Ishikawa (cell line): ENCODE measurements around the gene CERK.

Experiments
- CEBPB ChIP-seq: IDR thresholded peaks from 2 replicates; pipeline ENCODE4 v1.6.1; 2012
- CREB1 ChIP-seq: IDR thresholded peaks from 2 replicates; pipeline ENCODE4 v1.6.1; 2012; ENCODE audit warnings: low read depth
- EGR1 ChIP-seq: IDR thresholded peaks from 2 replicates; pipeline ENCODE4 v1.6.1; 2012
- EP300 ChIP-seq: IDR thresholded peaks from 2 replicates; pipeline ENCODE4 v1.6.1; 2012; ENCODE audit warnings: borderline replicate concordance
- FOXM1 ChIP-seq: IDR thresholded peaks from 2 replicates; pipeline ENCODE4 v1.6.1; 2012; ENCODE audit warnings: low read depth, borderline replicate concordance
- NFIC ChIP-seq: IDR thresholded peaks from 2 replicates; pipeline ENCODE4 v1.6.1; 2012
- RAD21 ChIP-seq: IDR thresholded peaks from 2 replicates; pipeline ENCODE4 v1.6.1; 2012; ENCODE audit warnings: low read depth
- TAF1 ChIP-seq: IDR thresholded peaks from 2 replicates; pipeline ENCODE4 v1.6.1; 2012; ENCODE audit warnings: low read depth, mild to moderate bottlenecking
- TCF12 ChIP-seq: IDR thresholded peaks from 2 replicates; pipeline ENCODE4 v1.6.1; 2012; ENCODE audit warnings: low read depth
- TEAD4 ChIP-seq: IDR thresholded peaks from 2 replicates; pipeline ENCODE4 v1.6.1; 2012
- YY1 ChIP-seq: IDR thresholded peaks from 2 replicates; pipeline ENCODE4 v1.6.1; 2012; ENCODE audit warnings: low read depth
- ZBTB7A ChIP-seq: IDR thresholded peaks from 2 replicates; pipeline ENCODE4 v1.6.1; 2012; ENCODE audit warnings: low read depth
- TF ChIP-seq, protein P1 (sequence below): IDR thresholded peaks from 2 replicates; pipeline ENCODE4 v1.6.1; 2012
- TF ChIP-seq, protein P2 (sequence below): IDR thresholded peaks from 2 replicates; pipeline ENCODE4 v1.6.1; 2012
- TF ChIP-seq, protein P3 (sequence below): IDR thresholded peaks from 2 replicates; pipeline ENCODE4 v1.6.1; 2012; ENCODE audit warnings: low read depth, mild to moderate bottlenecking

Gene CERK

DNA sequence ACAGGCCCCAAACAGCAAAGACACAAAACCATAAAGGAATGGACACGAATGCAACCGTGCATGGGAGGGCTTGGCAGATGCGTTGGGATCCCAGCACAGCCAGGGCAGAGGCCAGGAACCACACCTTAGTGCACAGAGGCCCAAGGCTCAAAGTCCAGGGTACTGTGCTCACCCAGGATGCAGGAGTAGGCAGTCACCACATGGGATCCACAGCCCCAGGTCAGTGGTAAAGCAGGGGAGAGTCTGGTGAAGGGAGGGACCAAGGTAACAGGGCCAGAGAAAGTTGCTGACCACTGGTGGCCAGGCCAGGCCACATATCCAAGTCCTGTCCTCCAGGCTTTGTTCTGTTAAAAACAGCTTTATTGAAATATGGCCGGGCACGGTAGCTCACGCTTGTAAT lies 6.5 kb upstream of the CERK start:
- TF ChIP-seq NFIC (no peak), YY1 (no peak), TAF1 (no peak), TCF12 (no peak), EP300 (no peak), FOXM1 (no peak), RAD21 (no peak), ZBTB7A (no peak), EGR1 (no peak), CREB1 (no peak), TEAD4 (no peak), CEBPB (no peak)
- TF ChIP-seq, protein P1, sequence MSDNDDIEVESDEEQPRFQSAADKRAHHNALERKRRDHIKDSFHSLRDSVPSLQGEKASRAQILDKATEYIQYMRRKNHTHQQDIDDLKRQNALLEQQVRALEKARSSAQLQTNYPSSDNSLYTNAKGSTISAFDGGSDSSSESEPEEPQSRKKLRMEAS = no peak
- TF ChIP-seq, protein P2, sequence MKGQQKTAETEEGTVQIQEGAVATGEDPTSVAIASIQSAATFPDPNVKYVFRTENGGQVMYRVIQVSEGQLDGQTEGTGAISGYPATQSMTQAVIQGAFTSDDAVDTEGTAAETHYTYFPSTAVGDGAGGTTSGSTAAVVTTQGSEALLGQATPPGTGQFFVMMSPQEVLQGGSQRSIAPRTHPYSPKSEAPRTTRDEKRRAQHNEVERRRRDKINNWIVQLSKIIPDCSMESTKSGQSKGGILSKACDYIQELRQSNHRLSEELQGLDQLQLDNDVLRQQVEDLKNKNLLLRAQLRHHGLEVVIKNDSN = no peak
- TF ChIP-seq, protein P3, sequence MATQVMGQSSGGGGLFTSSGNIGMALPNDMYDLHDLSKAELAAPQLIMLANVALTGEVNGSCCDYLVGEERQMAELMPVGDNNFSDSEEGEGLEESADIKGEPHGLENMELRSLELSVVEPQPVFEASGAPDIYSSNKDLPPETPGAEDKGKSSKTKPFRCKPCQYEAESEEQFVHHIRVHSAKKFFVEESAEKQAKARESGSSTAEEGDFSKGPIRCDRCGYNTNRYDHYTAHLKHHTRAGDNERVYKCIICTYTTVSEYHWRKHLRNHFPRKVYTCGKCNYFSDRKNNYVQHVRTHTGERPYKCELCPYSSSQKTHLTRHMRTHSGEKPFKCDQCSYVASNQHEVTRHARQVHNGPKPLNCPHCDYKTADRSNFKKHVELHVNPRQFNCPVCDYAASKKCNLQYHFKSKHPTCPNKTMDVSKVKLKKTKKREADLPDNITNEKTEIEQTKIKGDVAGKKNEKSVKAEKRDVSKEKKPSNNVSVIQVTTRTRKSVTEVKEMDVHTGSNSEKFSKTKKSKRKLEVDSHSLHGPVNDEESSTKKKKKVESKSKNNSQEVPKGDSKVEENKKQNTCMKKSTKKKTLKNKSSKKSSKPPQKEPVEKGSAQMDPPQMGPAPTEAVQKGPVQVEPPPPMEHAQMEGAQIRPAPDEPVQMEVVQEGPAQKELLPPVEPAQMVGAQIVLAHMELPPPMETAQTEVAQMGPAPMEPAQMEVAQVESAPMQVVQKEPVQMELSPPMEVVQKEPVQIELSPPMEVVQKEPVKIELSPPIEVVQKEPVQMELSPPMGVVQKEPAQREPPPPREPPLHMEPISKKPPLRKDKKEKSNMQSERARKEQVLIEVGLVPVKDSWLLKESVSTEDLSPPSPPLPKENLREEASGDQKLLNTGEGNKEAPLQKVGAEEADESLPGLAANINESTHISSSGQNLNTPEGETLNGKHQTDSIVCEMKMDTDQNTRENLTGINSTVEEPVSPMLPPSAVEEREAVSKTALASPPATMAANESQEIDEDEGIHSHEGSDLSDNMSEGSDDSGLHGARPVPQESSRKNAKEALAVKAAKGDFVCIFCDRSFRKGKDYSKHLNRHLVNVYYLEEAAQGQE = no peak

DNA sequence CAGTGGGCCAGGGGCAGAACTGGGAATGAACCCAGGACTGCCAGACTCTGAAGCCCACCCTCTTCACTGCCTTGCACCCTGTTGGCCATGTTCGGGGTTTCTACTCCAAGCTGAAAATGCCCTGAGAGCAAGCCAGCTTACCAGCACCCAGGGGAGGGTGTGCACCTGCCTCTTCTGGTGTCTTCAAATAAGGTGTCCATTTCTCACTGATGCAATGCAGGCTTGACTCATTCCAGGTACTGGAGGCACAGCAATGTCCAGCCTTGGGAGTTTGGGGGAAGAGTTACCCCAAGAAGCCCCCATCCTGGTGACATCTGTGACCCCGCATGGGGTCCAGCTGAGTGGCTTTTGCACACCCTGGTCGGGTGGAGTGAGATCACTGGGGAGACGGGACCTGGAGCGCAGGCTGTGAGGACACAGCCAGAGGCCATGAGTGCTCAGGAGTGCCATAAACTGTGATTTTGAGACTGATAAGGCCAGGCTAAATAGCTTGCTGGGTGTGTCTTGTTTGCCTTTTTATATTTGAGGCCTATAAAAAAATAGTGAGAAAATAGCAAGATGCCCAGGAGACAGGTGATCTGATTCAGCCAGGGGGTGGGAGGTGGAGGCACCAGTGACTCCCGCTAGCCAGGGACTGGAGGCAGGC lies 4.6 kb upstream of the CERK start:
- no peak for TF ChIP-seq NFIC
- no peak for TF ChIP-seq FOXM1

DNA sequence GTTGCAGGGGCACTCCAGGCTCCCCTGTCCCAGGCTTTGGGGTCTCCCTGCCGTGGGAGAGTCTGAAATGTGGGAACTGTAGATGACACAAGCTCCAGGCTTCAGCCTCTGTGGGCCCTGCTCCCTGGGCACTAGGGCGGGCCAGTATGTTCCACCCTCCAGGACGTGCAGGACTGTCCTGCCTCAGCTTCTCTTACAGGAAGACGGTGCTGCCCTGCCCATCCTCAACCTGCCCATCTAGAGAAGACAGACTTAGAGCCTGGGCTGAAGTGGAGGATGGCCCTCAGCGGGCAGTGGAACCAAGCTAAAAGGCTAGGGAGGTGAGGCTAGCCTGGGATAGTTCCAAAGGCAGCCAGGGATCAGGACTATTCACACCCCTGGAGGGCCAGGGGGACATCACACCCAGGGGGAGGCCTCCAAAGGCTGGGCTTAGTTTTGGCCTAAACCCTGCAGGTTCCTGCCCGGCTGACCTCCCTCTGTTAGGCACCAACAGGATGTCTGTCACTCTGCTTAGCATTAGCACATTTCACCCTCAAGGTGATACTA lies 4.0 kb upstream of the CERK start:
- no peak for TF ChIP-seq RAD21
- TF ChIP-seq FOXM1 = no peak
- TF ChIP-seq, protein P2 = no peak
- no peak for TF ChIP-seq CEBPB
- TF ChIP-seq, protein P1 = no peak
- TF ChIP-seq EP300 = no peak
- TF ChIP-seq TEAD4 = no peak
- no peak for TF ChIP-seq TAF1
- TF ChIP-seq ZBTB7A = no peak
- TF ChIP-seq TCF12 = no peak
- no peak for TF ChIP-seq YY1
- no peak for TF ChIP-seq EGR1
- TF ChIP-seq NFIC = no peak
- no peak for TF ChIP-seq CREB1

DNA sequence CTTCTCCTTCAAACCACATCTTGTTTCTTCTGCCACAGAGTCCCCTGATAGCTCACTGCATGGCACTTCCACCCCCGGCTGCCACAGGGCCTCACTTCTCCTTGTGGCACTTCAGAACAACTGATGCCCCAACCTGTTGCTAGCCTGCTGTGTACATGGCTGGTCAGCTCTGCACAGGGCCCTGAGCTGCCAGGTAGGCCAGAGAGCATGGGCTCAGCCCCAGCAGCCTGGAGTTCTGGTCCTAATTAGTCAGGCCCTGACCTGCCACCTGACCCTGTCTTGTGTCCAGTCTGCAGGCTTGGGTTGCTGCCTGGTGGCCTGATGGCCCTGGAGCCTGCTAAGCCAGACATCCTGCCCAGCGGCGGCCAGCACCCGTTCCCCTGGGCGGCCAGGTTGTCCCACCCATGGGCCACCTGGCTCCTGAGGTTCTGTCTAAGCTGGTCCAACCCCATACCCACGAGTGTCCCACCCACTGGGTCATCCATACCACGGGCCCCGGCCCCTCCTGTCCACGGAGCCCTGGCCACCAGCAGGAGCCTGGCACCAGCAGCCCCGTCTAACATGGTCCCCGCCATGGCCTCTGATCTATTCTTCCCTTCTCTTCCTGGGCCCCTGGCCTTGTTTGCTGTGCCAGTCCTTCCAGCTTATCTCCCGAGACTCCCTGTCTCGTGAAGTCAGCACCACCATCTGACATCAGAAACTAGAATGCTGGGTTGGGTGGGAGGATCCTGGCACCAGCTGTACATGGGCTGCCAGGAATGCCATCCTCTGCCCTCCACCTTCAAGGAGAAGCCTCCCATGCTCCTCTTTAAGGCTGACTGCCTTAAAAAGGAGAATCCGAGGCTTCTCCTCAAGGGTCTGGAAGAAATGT lies 3.1 kb upstream of the CERK start:
- no peak for TF ChIP-seq TEAD4
- TF ChIP-seq TAF1 = no peak
- TF ChIP-seq, protein P2 = no peak
- TF ChIP-seq, protein P1 = no peak
- TF ChIP-seq FOXM1 = no peak
- TF ChIP-seq YY1 = no peak
- TF ChIP-seq EGR1 = no peak
- TF ChIP-seq CREB1 = no peak
- TF ChIP-seq ZBTB7A = no peak
- TF ChIP-seq NFIC = no peak
- no peak for TF ChIP-seq RAD21
- no peak for TF ChIP-seq TCF12
- no peak for TF ChIP-seq CEBPB
- TF ChIP-seq, protein P3 = no peak
- TF ChIP-seq EP300 = no peak
